ENCODE measurements around the gene CPT1B. TPM values are rescaled to one million over a fixed set of nuclear protein-coding genes. Genes with fewer than 3 reads are reported as not detected.

Gene CPT1B
- total and polyA plus RNA-seq, 12 donors, result 61.2 to 487 (median 398) TPM

DNA sequence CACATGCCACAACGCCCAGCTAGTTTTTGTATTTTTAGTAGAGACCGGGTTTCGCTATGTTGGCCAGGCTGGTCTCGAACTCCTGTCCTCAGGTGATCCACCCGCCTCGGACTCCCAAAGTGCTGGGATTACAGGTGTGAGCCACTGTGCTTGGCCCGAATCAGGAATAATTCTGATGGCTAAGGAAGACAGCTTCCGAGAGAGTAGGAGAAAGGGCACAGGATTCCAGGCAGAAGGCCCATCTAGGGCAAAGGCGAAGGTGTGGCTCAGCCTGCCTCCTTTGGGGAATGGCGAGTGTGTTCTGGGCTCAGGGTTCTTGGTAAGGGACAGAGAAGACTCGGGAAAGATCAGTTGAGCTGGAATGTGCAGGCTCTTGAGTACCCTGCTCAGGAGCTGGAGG, 13.9 kb downstream of the CPT1B start:
- Histone ChIP-seq H3K4me1 (peaks cover 0 to 20% (median 7%) of the 10 kb centered on the region in 9 donors), H3K27me3 (no peaks in the 10 kb centered on the region), H3K36me3 (peaks cover 0 to 23% (median 10%) of the 10 kb centered on the region in 9 donors), H3K9me3 (no peaks in the 10 kb centered on the region), H3K27ac (peak overlapping the region in 9 of 10 donors; percentile 80 to 91 (median 87)), H3K4me3 (peak overlapping the region in 1 of 10 donors; percentile 87)
- DNase-seq (no peak), ATAC-seq (peak in 1 of 8 donors; percentile 7)
- 85 to 88% methylated on average over 11 of the region's 11 CpGs for WGBS, 2 donors
- TF ChIP-seq, protein P1, sequence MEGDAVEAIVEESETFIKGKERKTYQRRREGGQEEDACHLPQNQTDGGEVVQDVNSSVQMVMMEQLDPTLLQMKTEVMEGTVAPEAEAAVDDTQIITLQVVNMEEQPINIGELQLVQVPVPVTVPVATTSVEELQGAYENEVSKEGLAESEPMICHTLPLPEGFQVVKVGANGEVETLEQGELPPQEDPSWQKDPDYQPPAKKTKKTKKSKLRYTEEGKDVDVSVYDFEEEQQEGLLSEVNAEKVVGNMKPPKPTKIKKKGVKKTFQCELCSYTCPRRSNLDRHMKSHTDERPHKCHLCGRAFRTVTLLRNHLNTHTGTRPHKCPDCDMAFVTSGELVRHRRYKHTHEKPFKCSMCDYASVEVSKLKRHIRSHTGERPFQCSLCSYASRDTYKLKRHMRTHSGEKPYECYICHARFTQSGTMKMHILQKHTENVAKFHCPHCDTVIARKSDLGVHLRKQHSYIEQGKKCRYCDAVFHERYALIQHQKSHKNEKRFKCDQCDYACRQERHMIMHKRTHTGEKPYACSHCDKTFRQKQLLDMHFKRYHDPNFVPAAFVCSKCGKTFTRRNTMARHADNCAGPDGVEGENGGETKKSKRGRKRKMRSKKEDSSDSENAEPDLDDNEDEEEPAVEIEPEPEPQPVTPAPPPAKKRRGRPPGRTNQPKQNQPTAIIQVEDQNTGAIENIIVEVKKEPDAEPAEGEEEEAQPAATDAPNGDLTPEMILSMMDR (IDR thresholded peaks at IDR 0.05), result no peak
- intact Hi-C loops (cut with DNase I), result loop anchor here in 1 of 10 donors (5.0 kb wide), 1 partner anchor 37 kb away; the partner anchor contains the start of gene SCO2

DNA sequence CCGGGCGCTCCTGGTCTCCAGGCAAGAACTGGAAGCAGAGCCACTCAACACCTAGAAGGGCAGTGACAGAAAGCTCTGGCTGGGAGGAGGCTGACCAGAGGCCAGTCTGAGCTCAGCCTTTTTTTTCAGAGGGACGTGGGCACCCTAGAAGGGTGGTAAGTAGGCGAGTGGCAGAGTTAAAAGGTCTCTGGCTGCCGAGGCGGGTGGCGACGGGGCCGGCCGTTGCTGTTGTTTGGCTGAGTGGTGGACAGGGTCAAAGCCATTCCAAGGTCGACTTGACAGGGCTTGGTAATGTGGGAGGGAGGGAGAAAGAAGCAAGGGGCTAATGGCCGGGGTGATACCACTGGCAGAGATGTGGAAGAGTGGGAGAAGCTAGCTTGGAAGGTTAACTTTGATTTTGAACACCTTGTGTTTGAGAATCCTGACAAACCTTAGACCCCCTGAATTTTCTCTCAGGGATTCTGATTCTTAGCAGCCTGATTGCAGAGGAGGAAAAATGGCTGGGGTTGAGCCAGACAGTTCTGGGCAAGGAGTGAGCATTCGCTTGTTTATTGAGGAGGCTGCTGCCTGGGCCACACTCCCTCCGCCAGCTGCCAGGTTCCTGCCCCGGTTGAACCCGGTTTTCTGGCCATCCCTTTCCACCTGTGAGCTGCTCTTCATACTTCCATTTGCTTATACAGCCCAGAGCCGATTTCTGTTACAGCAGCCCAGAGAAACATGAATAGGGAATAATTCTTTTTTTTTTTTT, 14.6 kb downstream of the CPT1B start:
- intact Hi-C loops (cut with DNase I), result loop anchor here in 2 of 10 donors (2.0 to 5.0 kb wide), 2 partner anchors 19 to 36 kb away; partner anchors contain the start of genes CHKB (in 1 of the 2) and SCO2 (in 1 of the 2)
- ATAC-seq, result peak; percentile 8 to 61 (median 50)

DNA sequence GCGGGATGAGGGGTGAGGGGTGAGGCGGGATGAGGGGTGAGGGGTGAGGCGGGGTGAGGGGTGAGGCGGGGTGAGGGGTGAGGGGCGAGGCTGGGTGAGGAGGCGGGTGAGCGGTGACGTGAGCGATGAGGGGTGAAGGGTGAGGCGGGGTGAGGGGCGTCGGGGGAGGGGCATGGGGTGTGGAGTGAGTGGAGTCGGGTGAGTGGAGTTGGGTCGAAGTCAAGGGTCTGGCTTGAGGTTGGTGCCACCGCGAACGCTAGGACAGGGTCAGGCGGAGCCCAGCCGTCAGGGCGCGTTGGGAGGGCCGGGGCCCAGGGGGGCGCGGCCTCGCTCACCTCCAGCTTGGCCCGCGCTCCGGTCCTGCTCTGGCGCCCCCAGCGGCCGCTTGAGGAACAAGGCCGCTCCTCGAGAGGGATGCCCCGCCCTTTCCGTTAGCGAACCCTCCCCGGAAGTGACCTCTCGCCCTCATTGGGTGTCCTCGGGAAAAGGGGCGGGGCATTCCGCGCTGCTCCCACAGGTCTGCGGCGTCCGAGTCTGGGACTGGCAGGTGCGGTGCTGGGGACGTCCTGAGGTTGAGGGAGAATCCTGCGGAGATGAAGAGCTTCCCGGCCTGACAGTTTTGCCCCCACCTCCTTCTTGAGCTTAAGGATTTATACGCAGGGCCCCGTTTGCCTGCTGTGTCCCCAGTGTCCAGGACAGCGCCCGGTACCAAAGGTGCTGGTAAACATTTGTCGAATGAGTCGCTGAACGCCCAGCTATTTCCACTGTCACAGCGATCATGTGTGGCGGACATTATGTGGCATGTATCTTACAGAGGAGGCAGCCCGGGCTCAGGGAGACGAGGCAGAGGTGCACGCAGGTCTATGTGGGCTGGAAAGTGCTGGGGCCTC, 15.5 kb downstream of the CPT1B start, which contains the start of gene SYCE3:
Gene SYCE3, minus strand, starts transcription at position 397 of the 890 bp plus-strand sequence. CDS start 6,514 bp downstream, outside the sequence.
- peak within 1 kb of the TSS; percentile 44 to 87 (median 65) for H3K4me3 ChIP-seq
- ATAC-seq (peak; percentile 94 to 98 (median 96)), DNase-seq (peak; percentile 97)
- intact Hi-C loops (cut with DNase I), result loop anchor here in 2 of 10 donors (2.0 to 5.0 kb wide), 2 partner anchors 20 to 35 kb away; partner anchors contain the start of genes CHKB (in 1 of the 2) and SCO2 (in 1 of the 2)
- H3K9me3 ChIP-seq, result no peaks in the 10 kb centered on the region
- H3K36me3 ChIP-seq, result peaks cover 0 to 8% (median 0%) of the 10 kb centered on the region in 9 donors
- no peaks in the 10 kb centered on the region for H3K27me3 ChIP-seq
- TF ChIP-seq, protein P1 (IDR thresholded peaks at IDR 0.05), result peak; percentile 88 to 99 (median 98)
- peak within 1 kb of the TSS; percentile 47 to 91 (median 86) for H3K27ac ChIP-seq
- WGBS, 2 donors, result 3 to 7% methylated on average over 51 to 61 of the region's 61 CpGs
- peaks cover 0 to 20% (median 7%) of the 10 kb centered on the region in 9 donors for H3K4me1 ChIP-seq

More for the DNA sequence above, 14.6 kb downstream of the CPT1B start:
- TF ChIP-seq, protein P1 (IDR thresholded peaks at IDR 0.05), result no peak
- H3K27me3 ChIP-seq, result no peaks in the 10 kb centered on the region
- peak overlapping the region; percentile 44 to 87 (median 65) for H3K4me3 ChIP-seq
- H3K9me3 ChIP-seq, result no peaks in the 10 kb centered on the region
- DNase-seq, result no peak
- peaks cover 0 to 20% (median 7%) of the 10 kb centered on the region in 9 donors for H3K4me1 ChIP-seq
- H3K27ac ChIP-seq, result peak overlapping the region; percentile 47 to 91 (median 86)
- H3K36me3 ChIP-seq, result peaks cover 0 to 16% (median 7%) of the 10 kb centered on the region in 9 donors
- 22 to 30% methylated on average over 17 of the region's 17 CpGs for WGBS, 2 donors

Measured in heart right ventricle (tissue), 16 donors.